Ovary (tissue), 3 donors: Measurements from ENCODE around the gene SLIT3.

Source experiments
- EP300 ChIP-seq: sonication (generic); formaldehyde crosslinking; IDR thresholded peaks from one replicate; pipeline ENCODE4 v1.6.1; 2017; ENCODE audit warnings: antibody characterized with exemption
- POLR2A ChIP-seq: fragments of 450-650 bp; IDR thresholded peaks from one replicate; pipeline ENCODE4 v1.6.1; 2017; ENCODE audit warnings: antibody characterized with exemption, mild to moderate bottlenecking, moderate library complexity
- TF ChIP-seq, protein P1 (sequence below), 3 donors: fragments of 450-650 bp in 2 of 3; fragments of 200-600 bp in 1 of 3; IDR thresholded peaks; one replicate each; pipeline versions ENCODE4 v1.5.1 to v1.8.0; 2016 to 2022; ENCODE audit warnings: antibody characterized with exemption in 3 of 3, mild to moderate bottlenecking in 1 of 3
- donor health status: DM: no; HTN: no; CAD: no.

DNA sequence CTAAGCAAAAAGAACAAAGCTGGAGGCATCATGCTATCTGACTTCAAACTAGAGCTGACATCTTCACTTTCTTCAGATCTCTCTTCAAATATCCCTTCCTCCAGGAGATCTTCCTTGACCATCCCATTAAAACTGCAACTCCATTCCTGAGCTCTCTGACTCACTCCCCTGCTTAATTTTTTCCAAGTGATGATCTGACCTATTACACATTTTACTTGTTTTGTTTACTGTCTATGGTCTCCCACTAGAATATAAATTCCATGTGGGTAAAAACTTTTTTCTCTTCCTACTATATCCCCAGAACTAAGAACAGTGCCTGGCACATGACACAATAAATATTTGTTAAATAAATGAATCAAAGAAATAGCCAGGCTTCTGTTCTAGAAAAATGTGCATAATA lies 87.5 kb downstream of the SLIT3 start:
- TF ChIP-seq EP300 (no peak), POLR2A (no peak)
- TF ChIP-seq, protein P1, sequence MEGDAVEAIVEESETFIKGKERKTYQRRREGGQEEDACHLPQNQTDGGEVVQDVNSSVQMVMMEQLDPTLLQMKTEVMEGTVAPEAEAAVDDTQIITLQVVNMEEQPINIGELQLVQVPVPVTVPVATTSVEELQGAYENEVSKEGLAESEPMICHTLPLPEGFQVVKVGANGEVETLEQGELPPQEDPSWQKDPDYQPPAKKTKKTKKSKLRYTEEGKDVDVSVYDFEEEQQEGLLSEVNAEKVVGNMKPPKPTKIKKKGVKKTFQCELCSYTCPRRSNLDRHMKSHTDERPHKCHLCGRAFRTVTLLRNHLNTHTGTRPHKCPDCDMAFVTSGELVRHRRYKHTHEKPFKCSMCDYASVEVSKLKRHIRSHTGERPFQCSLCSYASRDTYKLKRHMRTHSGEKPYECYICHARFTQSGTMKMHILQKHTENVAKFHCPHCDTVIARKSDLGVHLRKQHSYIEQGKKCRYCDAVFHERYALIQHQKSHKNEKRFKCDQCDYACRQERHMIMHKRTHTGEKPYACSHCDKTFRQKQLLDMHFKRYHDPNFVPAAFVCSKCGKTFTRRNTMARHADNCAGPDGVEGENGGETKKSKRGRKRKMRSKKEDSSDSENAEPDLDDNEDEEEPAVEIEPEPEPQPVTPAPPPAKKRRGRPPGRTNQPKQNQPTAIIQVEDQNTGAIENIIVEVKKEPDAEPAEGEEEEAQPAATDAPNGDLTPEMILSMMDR (IDR thresholded peaks at IDR 0.05), result no peak
